GM12891 (cell line): ENCODE data around the gene GAS2.

ENCODE experiments used
- DNase-seq: peaks from one replicate; pipeline ENCODE4 v3.0.0; 2011; ENCODE audit warnings: low spot score; ENCODE audit not compliant: insufficient read length
- FAIRE-seq: peaks from 2 replicates; lab custom pipeline; 2011; peaks lifted over from hg19 to GRCh38; lab: Jason Lieb, UNC
- PAX5 ChIP-seq: IDR thresholded peaks from 2 replicates; pipeline ENCODE4 v1.6.1; 2011; ENCODE audit warnings: low read length, moderate library complexity, mild to moderate bottlenecking; ENCODE audit not compliant: insufficient read depth, severe bottlenecking
- POLR2A ChIP-seq: IDR thresholded peaks from 2 replicates; pipeline ENCODE4 v1.6.1; 2011; ENCODE audit warnings: low read depth, low read length, control low read depth
- POLR2AphosphoS5 ChIP-seq: IDR thresholded peaks from 2 replicates; pipeline ENCODE4 v1.6.1; 2011; ENCODE audit warnings: low read depth, low read length, control low read depth
- POU2F2 ChIP-seq: IDR thresholded peaks from 2 replicates; pipeline ENCODE4 v1.6.1; 2011; ENCODE audit warnings: low read depth, mild to moderate bottlenecking, control low read depth, low read length, moderate library complexity
- SPI1 ChIP-seq: IDR thresholded peaks from 2 replicates; pipeline ENCODE4 v1.6.1; 2011; ENCODE audit warnings: low read depth, low read length, control low read depth
- TAF1 ChIP-seq: IDR thresholded peaks from 2 replicates; pipeline ENCODE4 v1.6.1; 2011; ENCODE audit warnings: low read depth, low read length, control low read depth

GAS2 gene

GRCh38 chr11:22690257-22690656 is 23.8 kb downstream of the GAS2 start:
- no peak for TF ChIP-seq POLR2A
- TF ChIP-seq SPI1, result no peak
- no peak for TF ChIP-seq POU2F2
- no peak for TF ChIP-seq PAX5
- no peak for TF ChIP-seq POLR2AphosphoS5
- no peak for TF ChIP-seq TAF1
- no peak for DNase-seq
- FAIRE-seq, result no peak

- DNase-seq (no peak), FAIRE-seq (no peak)
- no peak for TF ChIP-seq TAF1
- TF ChIP-seq SPI1, result no peak
- TF ChIP-seq POU2F2, result no peak
- TF ChIP-seq POLR2AphosphoS5, result no peak
- no peak for TF ChIP-seq PAX5
- no peak for TF ChIP-seq POLR2A
These were observed 24.5 kb downstream of the GAS2 start for GRCh38 chr11:22690871-22691270.

GRCh38 chr11:22699388-22699787 is 33.0 kb downstream of the GAS2 start:
- no peak for DNase-seq
- TF ChIP-seq TAF1, result no peak
- TF ChIP-seq POLR2A, result no peak
- TF ChIP-seq POLR2AphosphoS5, result no peak
- FAIRE-seq, result peak; percentile 59

- FAIRE-seq (no peak), DNase-seq (no peak)
- TF ChIP-seq TAF1 (no peak), POU2F2 (no peak), POLR2AphosphoS5 (no peak), PAX5 (no peak), POLR2A (no peak), SPI1 (no peak)
These were observed 35.6 kb downstream of the GAS2 start for GRCh38 chr11:22702031-22702430.

- TF ChIP-seq PAX5 (no peak), POLR2AphosphoS5 (no peak), SPI1 (no peak), POU2F2 (no peak), POLR2A (no peak), TAF1 (no peak)
- DNase-seq (no peak), FAIRE-seq (peak; percentile 66)
These were observed 36.6 kb downstream of the GAS2 start for GRCh38 chr11:22703040-22703439.

GRCh38 chr11:22703591-22703990 is 37.2 kb downstream of the GAS2 start:
- DNase-seq (no peak), FAIRE-seq (no peak)
- TF ChIP-seq PAX5 (no peak), POLR2AphosphoS5 (no peak), SPI1 (no peak), POU2F2 (no peak), TAF1 (no peak), POLR2A (no peak)

- no peak for TF ChIP-seq TAF1
- TF ChIP-seq PAX5, result no peak
- TF ChIP-seq POLR2A, result no peak
- DNase-seq (no peak), FAIRE-seq (no peak)
These were observed 40.9 kb downstream of the GAS2 start for GRCh38 chr11:22707119-22707899.

- FAIRE-seq, result no peak
- DNase-seq, result no peak
- TF ChIP-seq SPI1 (no peak), POLR2AphosphoS5 (no peak), POLR2A (no peak)
These were observed 44.8 kb downstream of the GAS2 start for GRCh38 chr11:22711071-22711770.

- no peak for TF ChIP-seq POLR2AphosphoS5
- peak; percentile 52 for FAIRE-seq
- DNase-seq, result no peak
These were observed 45.5 kb downstream of the GAS2 start for GRCh38 chr11:22711880-22712279.

GRCh38 chr11:22713336-22713735 is 46.9 kb downstream of the GAS2 start:
- no peak for FAIRE-seq
- no peak for TF ChIP-seq TAF1
- TF ChIP-seq POLR2A, result no peak

More at GRCh38 chr11:22713336-22713735, 46.9 kb downstream of the GAS2 start:
- DNase-seq, result no peak
